ENCODE measurements around the gene MMAB.

The MMAB gene

DNA sequence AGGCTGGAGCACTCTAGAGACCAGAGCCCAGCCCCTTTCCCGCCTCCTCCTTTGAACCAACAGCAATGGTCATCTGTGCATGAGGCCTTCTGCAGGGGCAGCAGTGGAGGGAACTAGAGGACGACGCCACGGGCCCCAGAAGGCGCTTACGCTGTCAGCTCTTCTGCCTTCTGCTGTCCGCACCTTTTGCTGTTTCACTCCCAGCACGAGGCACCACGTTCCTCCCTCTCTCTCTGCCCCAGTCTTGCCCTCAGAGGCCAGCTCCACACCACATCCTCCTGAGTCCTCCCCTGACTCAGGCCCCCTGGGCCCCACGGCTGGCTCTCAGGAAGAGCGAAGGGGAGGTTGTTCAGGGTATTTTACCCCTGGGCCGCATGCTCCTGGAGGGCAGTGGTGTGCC, 15.5 kb downstream of the MMAB start:
- no peak for DNase-seq

DNA sequence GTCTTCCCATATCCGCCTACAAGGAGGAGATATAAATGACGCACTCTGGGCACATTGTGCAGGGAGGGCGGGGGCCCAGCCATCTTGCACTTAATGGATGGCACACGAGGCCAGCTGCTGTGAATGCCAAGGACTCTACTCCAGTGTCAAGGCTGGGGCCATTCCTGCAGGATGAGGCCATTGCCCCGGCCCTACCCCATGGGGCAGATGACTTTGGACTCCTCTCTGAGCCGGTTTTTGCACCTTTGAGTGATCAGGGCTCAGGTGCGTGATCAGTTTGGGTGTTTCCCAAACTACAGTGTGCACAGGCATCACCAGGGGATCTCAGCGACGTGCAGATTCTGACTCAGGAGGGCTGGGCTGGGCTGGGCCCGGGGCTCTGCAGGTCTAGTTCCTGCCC, 16.1 kb downstream of the MMAB start:
- no peak for DNase-seq

DNA sequence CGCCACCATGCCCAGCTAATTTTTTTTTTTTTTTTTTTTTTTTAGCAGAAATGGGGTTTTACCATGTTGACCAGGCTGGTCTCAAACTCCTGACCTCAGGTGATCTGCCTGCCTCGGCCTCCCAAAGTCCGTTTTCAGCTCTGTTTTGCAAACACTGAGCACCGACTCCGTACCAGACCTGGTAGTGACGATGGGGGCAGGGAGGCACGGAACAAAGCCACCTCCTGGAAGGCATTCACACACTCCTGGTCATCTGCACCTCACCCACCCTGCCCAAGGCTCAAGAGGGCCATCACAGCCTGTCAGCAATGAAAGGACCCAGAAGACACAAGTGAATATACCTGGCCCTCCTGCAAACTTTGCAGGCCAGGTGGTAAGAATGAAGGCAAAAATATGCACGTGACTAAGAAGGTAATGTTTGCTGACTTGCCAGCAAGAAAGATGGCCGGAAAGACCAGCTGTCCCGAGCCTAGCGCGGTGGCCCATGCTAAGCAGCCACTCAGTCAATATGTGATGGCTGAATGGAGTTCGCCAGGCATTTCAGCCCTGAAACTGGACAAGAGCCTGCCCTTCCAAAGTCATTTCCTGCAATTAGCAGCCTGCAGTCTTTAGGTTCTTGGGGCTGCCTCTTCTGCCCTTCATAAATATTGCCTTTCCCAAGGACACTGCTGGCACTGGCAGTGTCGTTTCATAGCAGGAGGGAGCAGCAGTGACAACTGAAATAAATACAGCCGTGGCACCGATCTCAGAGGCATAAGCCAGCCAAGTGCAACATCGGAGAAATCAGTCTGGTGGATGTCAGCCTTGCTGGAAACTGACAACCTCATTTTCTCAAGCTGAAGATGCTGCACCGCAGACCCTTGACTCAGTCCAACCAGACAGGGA, 17.6 kb downstream of the MMAB start:
- DNase-seq, result no peak

DNA sequence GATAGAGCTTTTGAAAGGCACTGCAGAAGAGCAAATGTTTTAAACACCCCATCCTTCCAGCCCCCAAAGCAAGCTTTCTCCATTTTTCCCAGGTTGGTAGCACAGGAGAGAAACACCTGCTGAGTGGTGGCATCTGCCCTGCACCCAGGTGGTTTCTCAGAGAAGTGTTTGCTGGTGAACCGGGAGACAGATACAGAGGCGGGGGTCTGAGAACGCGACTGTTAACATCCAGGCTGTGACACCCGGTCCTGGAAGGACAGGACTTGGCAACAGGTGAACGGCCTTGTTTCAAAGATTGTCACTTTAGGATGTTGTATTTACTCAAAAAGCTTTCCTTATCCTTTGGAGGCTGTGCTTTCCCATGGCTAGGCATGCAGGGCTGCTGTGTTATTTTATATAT, 18.5 kb downstream of the MMAB start:
- no peak for DNase-seq

DNA sequence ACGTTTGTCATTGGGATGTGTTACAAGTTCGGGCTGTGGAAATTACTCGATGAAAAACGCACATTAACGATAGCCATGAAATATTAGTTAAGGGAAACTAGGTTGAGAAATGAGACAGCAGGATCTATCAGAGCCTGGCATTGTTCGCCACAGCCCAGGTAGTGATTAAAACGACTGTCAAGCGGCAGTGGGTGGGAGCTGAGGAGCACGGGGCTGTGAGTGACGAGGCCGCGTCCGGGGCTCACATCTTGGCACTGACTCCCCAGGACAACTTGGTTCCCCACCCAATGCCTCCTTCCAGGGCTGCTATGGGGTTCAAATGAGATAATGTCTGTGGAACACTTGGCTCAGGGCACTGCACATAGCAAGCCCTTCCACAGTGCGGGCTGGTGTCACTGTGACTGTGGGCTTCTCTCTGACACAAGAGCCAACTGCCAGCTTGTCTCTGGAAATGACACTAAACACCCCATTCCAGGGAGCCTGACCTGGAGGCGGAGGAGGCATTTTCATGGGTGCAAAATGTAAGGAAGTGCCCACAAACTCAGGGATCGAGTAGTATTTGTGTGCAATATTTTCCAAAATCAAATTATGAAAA, 19.3 kb downstream of the MMAB start:
- no peak for DNase-seq

DNA sequence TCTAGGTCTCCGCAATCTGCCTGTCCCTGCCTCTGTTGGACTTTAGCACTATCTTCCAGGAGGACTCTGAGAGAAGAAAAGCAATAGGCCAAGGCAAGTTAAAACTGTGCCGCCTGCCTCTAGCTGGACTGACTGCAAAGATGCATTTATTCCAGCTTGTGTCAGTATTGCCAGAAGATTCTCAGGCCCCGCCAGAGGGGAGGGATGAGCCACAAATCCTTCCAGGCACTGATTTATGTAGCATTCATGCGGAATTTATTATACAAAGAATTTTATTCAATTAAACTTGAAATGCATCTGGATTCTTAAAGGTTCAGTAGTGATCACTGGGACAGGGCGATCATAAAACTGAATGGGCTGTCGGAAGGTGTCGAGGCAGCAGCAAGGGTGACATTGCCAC, 19.8 kb downstream of the MMAB start:
- no peak for DNase-seq

DNA sequence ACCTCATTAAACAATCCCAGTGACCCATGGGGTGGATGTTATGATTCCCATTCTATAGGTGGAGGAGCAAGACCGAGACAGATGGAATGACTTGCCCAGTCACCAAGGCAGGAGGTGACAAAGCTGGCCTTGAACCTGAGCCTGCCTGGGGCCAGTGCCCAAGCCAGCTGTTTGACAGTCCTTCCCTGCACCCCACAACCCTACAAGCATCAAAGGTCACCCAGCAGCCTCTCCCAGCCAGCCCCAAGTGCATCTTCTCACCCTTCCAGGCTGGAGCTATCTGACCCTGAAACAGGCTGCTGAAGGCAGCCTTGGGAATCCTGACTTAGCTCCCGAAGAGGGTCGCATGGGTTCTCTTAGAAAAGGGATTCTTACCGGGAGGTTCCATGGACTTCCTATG, 20.3 kb downstream of the MMAB start:
- DNase-seq, result no peak

DNA sequence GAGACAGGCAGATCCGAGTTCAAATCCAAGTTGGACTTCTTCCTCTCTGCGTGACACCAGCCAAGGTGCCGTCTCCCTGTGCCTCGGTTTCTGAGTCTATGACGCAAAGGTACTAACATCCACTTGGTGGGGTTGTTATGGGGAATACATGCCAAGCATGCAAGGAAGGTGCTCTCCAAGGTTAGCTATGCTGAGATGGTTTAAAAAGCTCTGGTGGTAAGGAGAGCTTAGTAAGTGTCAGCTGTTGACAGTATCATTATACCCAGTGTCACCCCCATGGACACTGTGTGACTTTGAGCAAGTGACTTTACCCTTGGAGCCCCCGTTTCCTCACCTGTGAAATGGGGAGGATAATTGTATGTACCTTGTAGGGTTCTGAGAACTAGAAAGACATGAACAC, 22.2 kb downstream of the MMAB start:
- no peak for DNase-seq

DNA sequence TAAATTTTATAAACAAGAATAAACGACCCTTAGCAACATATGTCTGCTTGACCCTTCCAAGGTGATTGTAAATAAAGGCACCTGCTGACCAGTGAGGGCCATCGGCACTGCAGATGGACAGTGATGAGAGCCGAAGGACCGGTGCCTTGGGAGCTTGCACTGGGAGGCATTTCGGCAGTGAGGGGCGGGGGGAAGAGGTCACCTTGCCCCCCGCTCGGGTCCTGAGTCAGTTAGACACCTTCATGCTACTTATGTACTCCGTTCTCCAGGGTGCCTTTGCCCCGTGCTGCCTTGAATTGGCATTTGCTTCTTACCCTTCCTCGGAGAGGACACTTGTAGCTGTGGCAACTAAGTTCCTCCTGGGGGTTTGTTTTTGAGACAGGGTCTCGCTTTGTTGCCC, 23.0 kb downstream of the MMAB start:
- DNase-seq, result no peak

DNA sequence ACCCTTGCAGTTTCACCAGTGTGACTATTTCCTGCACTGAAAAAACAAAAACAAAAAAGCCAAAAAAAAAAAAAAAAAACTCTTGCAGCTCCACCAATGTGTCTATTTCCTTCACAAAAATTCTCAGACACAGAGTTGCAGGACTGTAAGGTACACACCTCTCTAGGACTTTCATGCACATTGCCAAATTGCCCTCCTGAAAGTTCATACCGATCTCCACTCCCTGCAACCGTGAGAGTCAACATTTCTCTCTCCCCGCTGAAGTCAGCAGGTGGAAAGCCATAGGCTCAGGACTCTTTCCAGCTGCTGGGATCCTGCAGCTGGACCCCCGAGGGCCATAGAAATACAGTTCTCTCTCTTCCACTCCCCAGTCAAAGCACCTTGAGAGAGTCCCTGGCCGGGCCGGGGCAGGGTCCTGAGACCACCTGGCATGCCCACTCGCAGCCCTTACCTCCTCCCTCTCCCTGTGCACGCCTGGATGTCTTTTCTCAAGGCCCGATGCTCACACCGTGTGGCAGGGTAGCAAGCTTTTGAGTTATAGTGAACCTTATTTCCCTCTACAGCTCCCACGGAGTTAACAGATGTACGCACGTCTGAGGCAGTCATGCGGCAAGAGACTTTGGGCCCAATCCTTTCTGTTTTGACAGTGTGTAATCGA, 23.6 kb downstream of the MMAB start:
- no peak for DNase-seq

DNA sequence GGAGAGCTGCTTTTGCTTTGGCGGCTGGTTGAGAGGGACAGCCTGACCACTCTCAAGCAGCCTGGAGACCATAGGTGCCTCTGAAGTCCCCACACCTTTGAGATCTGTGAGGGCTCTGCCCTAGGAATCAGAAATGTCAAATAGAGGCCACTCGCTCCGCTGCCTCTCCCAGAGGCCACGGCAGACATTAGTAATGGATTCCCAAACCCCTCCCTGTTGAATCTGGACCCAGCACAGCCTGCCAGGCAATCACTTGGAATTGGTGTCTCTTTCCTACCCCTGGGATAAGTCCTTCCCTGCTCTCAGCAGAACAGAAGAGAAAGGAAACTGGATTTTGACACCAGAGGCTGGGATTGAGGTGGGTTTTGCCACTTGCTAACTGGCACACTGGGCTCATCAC, 25.0 kb downstream of the MMAB start:
- DNase-seq, result no peak

DNA sequence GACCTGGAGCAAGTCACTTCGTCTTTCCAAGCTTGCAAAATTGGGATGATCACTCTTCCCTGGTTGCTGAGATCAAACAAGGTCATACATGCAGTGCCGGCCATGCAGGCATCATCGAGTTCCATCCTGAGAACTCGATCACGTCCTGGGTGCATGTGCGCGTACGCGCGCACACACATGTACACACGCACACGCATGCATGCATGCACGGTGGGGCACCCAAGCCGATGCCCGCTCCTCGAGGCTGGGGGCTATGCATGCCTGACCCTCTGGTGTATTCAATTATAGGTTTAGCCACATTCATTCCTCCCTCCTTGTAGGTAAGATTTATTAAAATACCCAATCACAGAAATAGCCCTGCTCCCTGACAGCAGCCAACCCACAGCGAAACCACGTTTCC, 26.0 kb downstream of the MMAB start:
- DNase-seq, result no peak

DNA sequence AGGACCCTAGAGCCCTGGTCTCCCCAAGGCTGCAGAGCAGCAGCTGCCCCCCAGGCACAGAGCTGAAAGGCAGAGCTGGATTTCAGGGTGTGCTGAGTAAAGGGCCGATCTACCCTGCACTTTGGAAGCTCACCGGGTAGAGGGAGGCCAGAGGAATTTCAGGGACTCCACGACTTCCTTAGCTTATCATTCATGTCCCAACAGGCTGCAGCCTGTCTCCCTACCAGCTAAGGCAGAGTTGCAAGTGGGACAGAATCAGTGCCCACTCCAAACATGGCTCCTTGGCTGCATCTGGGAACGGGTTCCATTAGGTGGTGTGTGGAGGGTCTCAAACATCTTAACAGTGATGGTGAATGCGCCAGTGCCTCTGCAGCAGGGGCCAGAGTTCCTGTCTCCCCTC, 27.5 kb downstream of the MMAB start:
- no peak for DNase-seq

DNA sequence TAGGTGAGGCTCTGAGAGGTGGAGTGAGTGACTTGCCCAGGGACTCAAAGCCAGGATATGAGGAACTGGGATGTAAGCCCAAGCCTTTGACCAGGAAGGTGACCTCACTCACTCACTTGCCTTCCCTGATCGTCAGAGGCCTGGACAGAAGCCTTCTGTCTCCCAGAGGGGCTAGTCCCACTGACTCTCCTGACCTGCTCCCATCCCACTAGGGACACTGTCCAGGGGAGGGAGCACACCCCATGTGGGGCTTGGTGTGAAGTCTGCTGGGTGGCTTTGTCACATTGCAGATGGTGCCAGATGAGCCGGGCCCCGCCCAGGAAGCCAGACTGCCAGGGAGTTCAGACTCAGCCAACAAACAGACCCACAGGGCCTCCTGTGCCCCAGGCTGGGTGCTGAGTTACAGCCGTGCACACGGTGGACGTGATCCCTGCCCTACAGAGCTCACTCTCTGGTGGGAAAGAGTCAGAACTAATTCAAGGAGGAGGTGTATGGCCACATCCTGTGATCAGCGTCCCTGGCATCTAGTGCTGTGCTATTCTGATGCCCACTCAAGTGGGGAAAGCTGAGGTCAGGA, 28.3 kb downstream of the MMAB start:
- no peak for DNase-seq

DNA sequence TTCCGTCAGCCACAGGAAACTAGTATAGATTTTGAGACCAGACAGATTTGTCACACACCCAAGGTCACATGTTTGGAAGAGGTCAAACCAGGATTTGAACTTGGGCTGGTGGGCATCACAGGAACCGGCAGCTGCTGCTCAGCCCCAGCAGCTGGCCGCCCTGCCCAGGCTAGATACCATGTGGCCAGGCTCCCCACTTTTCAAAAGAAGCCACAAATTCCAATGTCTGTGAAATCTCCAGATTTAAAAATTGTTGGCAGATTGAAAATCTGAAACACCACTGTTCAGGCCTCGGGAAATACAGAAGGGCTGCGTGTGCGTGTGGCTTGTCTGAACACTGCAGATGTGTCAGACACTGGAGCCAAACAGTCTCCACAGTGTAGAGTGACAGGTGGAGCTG, 30.4 kb downstream of the MMAB start:
- DNase-seq, result no peak

DNA sequence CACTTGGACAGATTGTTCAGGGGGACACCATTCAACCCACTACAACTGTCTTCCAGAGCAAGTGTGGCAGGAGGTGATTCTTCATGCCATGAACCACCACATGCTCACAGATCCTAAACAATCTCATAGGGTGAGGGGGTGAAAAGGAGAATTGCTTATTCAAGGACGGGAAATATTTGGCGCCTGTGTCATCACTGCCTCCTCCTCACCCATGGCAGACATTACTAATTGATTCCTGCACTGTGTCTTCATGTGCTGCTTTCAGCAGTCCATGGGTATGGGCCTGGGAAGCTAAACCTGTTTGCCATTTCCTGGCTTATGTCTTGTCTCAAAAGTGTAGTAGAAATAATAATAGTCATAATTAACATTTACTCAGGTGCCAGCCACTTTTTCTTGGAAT, 31.3 kb downstream of the MMAB start:
- no peak for DNase-seq

DNA sequence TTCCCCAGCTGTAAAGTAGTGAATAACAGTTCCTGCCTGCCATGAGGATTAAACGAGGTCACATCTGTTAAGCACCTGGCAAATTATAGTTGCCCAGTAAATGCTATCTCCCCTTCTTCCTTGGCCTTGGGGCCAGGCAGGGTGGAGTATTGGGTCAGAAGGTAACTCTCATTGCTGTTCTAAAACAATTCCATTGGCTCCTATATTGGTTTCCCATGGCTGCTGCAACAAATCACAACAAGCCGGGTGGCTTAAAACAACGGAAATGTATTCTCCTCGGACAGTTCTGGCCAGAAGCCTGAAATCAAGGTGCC, 31.9 kb downstream of the MMAB start:
- DNase-seq, result no peak

DNA sequence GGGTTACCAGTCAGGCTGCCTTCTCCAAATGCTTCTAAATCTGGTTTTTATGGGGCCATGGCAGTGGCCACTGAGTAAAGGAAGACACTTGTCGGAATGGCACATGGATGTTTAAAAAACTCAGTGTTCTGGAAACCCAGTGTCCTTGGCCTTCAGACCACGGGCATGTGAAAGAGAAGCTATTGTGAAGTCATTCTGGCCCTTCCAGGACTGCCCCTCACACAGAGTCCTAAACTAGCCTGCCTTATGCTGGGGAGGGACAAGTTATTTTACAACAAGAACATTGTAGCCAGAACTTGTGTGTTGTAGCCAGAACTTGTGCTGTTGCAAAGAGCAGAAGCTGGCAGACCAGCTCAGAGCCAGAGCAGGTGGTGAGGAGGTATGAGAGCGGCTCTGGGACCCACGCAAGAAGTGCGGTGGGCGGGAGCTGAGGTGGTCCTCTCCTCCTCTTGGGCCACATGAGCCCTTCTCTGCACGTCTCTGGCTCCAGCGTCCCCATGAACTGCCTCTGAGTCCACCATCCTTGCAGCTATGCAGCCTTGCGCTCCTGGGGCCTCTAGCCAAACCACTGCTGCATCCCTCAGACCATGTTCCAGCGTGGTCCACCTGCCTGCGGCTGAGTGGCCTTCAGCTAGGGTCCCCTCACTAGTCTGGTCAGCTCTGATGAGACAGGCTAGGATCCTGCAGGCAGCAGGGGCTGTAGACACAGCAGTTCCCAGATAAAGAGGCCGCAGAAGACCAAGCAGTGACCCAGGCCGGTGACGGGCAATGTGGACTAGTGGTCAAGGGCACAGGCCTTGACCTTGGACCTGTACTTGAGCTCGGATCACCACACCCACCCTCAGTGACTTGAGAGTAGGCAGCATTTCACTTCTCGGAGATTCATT, 32.5 kb downstream of the MMAB start:
- DNase-seq, result no peak

DNA sequence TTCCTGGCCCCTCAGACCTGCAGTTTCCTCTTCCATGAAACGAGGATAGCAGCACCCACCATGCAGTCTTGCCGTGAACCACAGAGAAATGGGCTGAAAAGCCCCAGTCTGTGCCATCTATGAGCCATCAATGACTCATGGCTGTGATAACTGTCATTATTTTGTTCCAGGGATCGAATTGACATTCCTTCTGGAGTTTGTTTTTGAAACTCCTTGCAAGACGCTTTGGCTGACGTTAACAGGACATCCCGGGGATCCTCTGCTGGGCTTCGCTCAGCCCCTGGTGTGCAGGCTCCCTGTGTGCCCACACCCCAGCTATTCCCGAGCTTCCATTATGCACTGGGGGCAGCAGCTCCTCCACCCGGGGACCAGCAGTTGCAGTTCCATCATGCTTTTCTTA, 33.8 kb downstream of the MMAB start:
- DNase-seq, result no peak

DNA sequence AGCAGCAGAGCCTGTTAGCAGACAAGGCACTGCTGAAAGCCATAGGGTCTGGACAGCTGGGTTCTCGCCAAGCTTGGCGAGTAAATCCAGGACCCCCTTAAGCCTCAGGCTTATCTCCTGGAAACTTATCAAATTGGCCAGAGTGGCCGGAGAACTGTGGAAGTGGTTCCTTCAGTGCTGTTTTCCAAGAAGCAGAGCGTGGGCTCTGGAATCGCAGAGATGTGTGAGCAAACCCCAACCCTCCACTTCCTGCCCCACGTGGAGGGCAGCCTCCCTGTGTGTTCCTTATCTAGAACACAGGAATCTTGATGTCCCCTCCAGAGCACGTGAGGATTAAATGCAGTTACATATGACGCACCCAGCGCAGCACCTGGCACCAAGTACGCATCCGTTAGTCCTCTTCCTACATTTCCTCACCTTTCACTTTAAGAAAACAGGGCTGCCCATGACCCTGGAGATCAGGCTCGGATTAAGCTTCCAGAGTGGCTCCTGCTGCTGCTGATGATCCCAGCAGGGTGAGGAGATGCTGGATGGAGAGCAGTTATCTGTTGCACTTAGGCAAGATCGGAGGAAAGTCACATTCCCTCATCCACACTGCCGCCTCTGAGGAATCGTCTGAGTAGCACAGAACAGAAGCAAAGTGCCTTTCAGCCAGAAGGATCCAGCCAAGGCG, 35.0 kb downstream of the MMAB start:
- DNase-seq, result no peak

DNA sequence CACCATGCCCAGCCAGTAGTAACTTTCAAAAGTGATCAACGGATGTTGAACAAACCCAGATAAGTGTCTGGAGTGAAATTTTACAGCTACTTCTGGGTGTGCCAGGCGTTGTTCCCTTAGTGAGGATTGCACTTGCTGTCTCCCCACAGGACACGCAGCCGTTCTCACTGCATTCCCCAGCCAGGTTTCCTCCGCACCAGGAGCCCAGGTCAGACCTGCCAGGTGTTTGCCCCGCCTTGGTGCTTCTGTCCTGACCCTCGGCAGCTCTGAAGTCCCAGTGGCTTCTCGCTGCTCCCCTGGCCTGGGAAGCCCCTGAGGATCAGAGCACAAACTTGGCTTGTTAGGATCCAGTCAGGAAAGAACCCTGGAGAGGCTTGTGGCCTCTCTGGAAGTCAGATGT, 36.2 kb downstream of the MMAB start:
- DNase-seq, result no peak

DNA sequence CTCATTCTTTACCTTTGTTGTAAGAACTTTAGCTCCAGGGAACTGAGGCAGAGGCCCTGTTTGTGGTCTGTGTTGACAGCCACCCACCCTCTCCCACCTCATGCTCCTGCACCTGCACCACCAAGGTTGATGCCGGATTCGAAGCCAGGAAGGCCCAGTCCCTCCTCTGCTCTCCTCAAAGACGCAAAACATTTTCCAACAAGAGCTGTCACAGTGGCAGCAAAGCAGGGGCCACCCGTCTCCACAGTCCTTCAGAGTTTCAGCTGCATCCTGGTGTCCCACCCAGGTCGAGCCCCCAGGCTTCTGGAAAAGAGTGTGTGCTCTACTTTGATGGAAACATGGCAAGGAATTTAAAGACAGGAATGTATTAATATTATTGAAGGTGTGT, 37.4 kb downstream of the MMAB start:
- no peak for DNase-seq
